HG03064 (cell line): ENCODE data around the gene RNF181.
"Not testable (repeated sequence)": the region's sequence is repeated elsewhere in the genome, so short reads cannot be mapped to it uniquely, and the experiment has no call there.

ENCODE experiments used
- ATAC-seq: cut with Tn5 transposase; IDR thresholded peaks from one replicate; pipeline ENCODE4 v1.9.1; 2021; ENCODE audit warnings: low read depth; ENCODE audit not compliant: unreplicated experiment

Gene RNF181

GRCh38 chr2:85611705-85612587 lies 16.4 kb downstream of the RNF181 start, which contains the start of gene C2orf68:
C2orf68 (minus strand) TSS chr2:85612066; CDS start chr2:85611984, 82 bp downstream.
- peak; percentile 66 for ATAC-seq

- no peak for ATAC-seq
Measured at GRCh38 chr2:85613717-85614515, 18.4 kb downstream of the RNF181 start.

GRCh38 chr2:85614757-85615156 lies 19.2 kb downstream of the RNF181 start:
- ATAC-seq = not testable (repeated sequence)

- ATAC-seq = no peak
Measured at GRCh38 chr2:85615413-85615728, 19.8 kb downstream of the RNF181 start.

GRCh38 chr2:85617723-85618122 lies 22.2 kb downstream of the RNF181 start:
- ATAC-seq = not testable (repeated sequence)

- ATAC-seq = no peak
Measured at GRCh38 chr2:85619617-85620016, 24.1 kb downstream of the RNF181 start.

- no peak for ATAC-seq
Measured at GRCh38 chr2:85621338-85621737, 25.8 kb downstream of the RNF181 start.

GRCh38 chr2:85623991-85624390 lies 28.4 kb downstream of the RNF181 start:
- ATAC-seq = no peak

GRCh38 chr2:85628658-85629057 lies 33.1 kb downstream of the RNF181 start:
- ATAC-seq = no peak

GRCh38 chr2:85631316-85631715 lies 35.8 kb downstream of the RNF181 start:
- ATAC-seq = no peak

- ATAC-seq = no peak
Measured at GRCh38 chr2:85635011-85635410, 39.5 kb downstream of the RNF181 start.

- no peak for ATAC-seq
Measured at GRCh38 chr2:85635636-85636035, 40.1 kb downstream of the RNF181 start.

GRCh38 chr2:85642725-85643124 lies 47.2 kb downstream of the RNF181 start:
- no peak for ATAC-seq

- no peak for ATAC-seq
Measured at GRCh38 chr2:85644909-85645308, 49.4 kb downstream of the RNF181 start.

GRCh38 chr2:85646166-85646565 lies 50.6 kb downstream of the RNF181 start:
- no peak for ATAC-seq
